ENCODE results near the gene ESRRB. TPM values are rescaled to one million over a fixed set of nuclear protein-coding genes. Genes with fewer than 3 reads are reported as not detected.
"Not testable (repeated sequence)": the region's sequence is repeated elsewhere in the genome, so short reads cannot be mapped to it uniquely, and the experiment has no call there.

ESRRB gene
- total RNA-seq, 2 experiments from 2014 or later: 0.47 TPM; not detected in 1

DNA sequence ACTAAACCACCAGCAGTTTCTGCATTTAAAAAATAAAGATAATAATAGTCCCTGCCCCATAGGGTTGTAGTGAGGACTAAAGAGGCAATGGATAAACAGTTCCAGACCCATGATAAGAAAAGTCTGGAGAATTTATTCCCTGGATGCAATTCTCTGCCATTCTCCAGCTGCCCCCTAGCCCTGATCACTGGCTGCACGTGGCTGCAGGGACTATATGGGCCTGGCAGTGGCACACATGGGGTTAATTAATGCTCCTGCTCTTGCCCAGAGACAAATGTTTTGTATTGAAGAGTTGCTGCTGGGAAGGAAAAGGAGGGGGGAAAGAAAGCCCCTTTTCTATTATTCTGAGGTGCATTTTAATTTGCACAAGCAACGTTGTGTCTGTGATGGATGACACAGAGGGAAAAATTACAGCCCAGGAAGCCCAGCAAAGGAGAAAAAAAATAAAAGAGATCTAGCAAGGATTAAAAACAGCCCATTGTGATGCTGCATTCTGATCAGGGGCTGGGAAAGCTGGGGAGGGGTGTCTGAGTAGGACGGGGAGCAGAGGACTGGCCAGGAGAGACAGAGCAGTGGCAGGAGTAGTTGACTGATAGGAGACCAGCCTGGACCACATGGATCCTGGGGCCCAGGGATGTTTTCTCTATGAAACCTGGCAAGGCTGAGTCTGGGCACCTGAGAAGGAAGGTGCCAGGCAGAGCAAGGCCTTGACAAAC, 149.3 kb downstream of the ESRRB start:
- Histone ChIP-seq H3K36me3 (ENCODE audit: insufficient read depth, low read length) (no peaks in the 10 kb centered on the region), H3K9me3 (ENCODE audit: low read length) (no peaks in the 10 kb centered on the region), H3K4me3 (ENCODE audit: low read depth, low read length, poor library complexity, severe bottlenecking) (no peak overlapping the region), H3K4me2 (ENCODE audit: low read length) (no peak overlapping the region), H4K20me1 (ENCODE audit: insufficient read depth, low read length) (no peaks in the 10 kb centered on the region), H3K27ac (ENCODE audit: low read depth, low read length, poor library complexity, severe bottlenecking) (no peak overlapping the region), H3K79me2 (ENCODE audit: insufficient read depth, low read depth, low read length) (no peaks in the 10 kb centered on the region), H3K9me2 (ENCODE audit: insufficient read depth, low read length) (no peaks in the 10 kb centered on the region), H2AFZ (ENCODE audit: low read length) (no peak overlapping the region), H3K4me1 (ENCODE audit: insufficient read depth, low read length, poor library complexity, severe bottlenecking) (no peaks in the 10 kb centered on the region)
- TF ChIP-seq EZH2phosphoT487 (IDR thresholded peaks at IDR 0.05; ENCODE audit: borderline replicate concordance, low read depth, low read length): no peak
- TF ChIP-seq, protein P1, sequence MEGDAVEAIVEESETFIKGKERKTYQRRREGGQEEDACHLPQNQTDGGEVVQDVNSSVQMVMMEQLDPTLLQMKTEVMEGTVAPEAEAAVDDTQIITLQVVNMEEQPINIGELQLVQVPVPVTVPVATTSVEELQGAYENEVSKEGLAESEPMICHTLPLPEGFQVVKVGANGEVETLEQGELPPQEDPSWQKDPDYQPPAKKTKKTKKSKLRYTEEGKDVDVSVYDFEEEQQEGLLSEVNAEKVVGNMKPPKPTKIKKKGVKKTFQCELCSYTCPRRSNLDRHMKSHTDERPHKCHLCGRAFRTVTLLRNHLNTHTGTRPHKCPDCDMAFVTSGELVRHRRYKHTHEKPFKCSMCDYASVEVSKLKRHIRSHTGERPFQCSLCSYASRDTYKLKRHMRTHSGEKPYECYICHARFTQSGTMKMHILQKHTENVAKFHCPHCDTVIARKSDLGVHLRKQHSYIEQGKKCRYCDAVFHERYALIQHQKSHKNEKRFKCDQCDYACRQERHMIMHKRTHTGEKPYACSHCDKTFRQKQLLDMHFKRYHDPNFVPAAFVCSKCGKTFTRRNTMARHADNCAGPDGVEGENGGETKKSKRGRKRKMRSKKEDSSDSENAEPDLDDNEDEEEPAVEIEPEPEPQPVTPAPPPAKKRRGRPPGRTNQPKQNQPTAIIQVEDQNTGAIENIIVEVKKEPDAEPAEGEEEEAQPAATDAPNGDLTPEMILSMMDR (conservative IDR thresholded peaks at IDR 0.05; ENCODE audit: low read length): no peak
- CTCF ChIA-PET (ENCODE audit: unreplicated experiment): no interaction called here
- intact Hi-C loops (cut with micrococcal nuclease; ENCODE audit: unreplicated experiment): no loop called here
- BruUV-seq (replicated peaks): no TSS peak
- DNase-seq (ENCODE audit: low spot score): no peak
- POLR2A ChIA-PET: no interaction called here

DNA sequence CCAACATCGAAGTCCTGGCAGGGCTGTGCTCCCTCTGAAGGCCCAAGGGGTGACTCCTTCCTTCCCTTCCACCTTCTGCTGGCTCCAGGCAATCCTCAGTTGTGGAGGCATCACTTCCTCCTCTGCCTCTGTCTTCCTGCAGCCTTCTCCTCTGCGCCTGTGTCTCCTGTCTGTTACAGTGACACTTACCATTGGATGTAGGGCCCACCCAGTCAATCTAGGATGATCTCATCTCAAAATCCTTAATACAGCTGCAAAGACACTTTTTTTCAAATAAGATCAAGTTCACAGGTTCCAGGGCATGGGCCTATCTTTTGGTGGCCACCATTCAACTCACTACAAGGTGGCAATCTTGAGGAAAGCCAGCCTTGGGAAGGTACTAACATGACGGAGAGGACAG, 155.1 kb downstream of the ESRRB start:
- POLR2A ChIA-PET: no interaction called here
- CTCF ChIA-PET (ENCODE audit: unreplicated experiment): no interaction called here
- intact Hi-C loops (cut with micrococcal nuclease; ENCODE audit: unreplicated experiment): no loop called here
- Histone ChIP-seq H3K9me3 (ENCODE audit: low read length) (no peaks in the 10 kb centered on the region), H3K27ac (ENCODE audit: low read depth, low read length, poor library complexity, severe bottlenecking) (no peak overlapping the region), H3K79me2 (ENCODE audit: insufficient read depth, low read depth, low read length) (no peaks in the 10 kb centered on the region), H3K36me3 (ENCODE audit: insufficient read depth, low read length) (no peaks in the 10 kb centered on the region), H4K20me1 (ENCODE audit: insufficient read depth, low read length) (no peaks in the 10 kb centered on the region), H2AFZ (ENCODE audit: low read length) (no peak overlapping the region), H3K4me1 (ENCODE audit: insufficient read depth, low read length, poor library complexity, severe bottlenecking) (no peaks in the 10 kb centered on the region), H3K9me2 (ENCODE audit: insufficient read depth, low read length) (no peaks in the 10 kb centered on the region), H3K4me2 (ENCODE audit: low read length) (no peak overlapping the region), H3K4me3 (ENCODE audit: low read depth, low read length, poor library complexity, severe bottlenecking) (no peak overlapping the region)
- no peak for DNase-seq (ENCODE audit: low spot score)
- BruUV-seq (replicated peaks): no TSS peak
- TF ChIP-seq, protein P1 (conservative IDR thresholded peaks at IDR 0.05; ENCODE audit: low read length): no peak
- no peak for TF ChIP-seq EZH2phosphoT487 (IDR thresholded peaks at IDR 0.05; ENCODE audit: borderline replicate concordance, low read depth, low read length)

DNA sequence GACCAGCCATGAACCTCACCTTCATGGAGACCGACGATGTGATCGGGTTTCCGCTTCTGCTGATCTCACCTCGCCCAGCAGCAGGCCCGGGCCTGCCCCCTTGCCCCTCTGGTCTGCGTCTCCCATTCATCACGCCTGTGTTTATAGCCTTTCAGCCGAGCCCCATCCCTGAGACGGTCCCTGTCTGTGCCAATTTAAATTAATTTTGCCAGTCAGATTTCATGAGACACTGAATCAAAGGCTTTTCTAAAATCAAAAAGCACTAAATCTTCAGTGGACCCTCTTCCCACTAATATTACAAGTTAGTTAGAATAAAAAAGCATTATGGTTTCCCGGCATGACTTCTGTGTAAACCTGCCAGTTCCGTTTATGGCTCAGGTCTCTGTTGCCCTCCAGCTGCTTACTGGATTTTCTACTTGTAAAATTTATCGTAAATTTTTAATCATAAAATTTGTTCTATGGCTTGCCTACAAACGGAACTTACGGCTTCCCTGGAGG, 155.9 kb downstream of the ESRRB start:
- ChIA-PET POLR2A (no interaction called here), CTCF (ENCODE audit: unreplicated experiment) (no interaction called here)
- intact Hi-C loops (cut with micrococcal nuclease; ENCODE audit: unreplicated experiment): no loop called here
- TF ChIP-seq, protein P1 (conservative IDR thresholded peaks at IDR 0.05; ENCODE audit: low read length): no peak
- TF ChIP-seq EZH2phosphoT487 (IDR thresholded peaks at IDR 0.05; ENCODE audit: borderline replicate concordance, low read depth, low read length): no peak
- no TSS peak for BruUV-seq (replicated peaks)
- H3K4me2 ChIP-seq (ENCODE audit: low read length): no peak overlapping the region
- no peaks in the 10 kb centered on the region for H3K9me3 ChIP-seq (ENCODE audit: low read length)
- H2AFZ ChIP-seq (ENCODE audit: low read length): no peak overlapping the region
- H3K9me2 ChIP-seq (ENCODE audit: insufficient read depth, low read length): no peaks in the 10 kb centered on the region
- DNase-seq (ENCODE audit: low spot score): no peak
- no peaks in the 10 kb centered on the region for H3K36me3 ChIP-seq (ENCODE audit: insufficient read depth, low read length)
- no peaks in the 10 kb centered on the region for H3K79me2 ChIP-seq (ENCODE audit: insufficient read depth, low read depth, low read length)
- no peaks in the 10 kb centered on the region for H3K4me1 ChIP-seq (ENCODE audit: insufficient read depth, low read length, poor library complexity, severe bottlenecking)
- no peaks in the 10 kb centered on the region for H4K20me1 ChIP-seq (ENCODE audit: insufficient read depth, low read length)
- no peak overlapping the region for H3K27ac ChIP-seq (ENCODE audit: low read depth, low read length, poor library complexity, severe bottlenecking)
- H3K4me3 ChIP-seq (ENCODE audit: low read depth, low read length, poor library complexity, severe bottlenecking): no peak overlapping the region

DNA sequence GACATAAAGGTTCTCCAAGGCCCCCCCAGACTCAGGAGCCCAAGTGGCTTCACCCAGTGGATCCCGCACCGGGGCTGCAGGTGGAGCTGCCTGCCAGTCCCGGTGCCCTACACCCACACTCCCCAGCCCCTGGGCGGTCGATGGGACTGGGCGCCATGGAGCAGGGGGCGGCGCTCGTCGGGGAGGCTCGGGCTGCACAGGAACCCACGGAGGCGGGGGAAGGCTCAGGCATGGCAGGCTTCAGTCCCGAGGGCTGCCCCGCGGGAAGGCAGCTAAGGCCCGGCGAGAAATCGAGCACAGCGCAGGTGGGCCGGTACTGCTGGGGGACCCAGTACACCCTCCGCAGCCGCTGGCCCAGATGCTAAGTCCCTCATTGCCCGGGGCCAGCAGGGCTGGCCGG, 160.7 kb downstream of the ESRRB start:
- CTCF ChIA-PET (ENCODE audit: unreplicated experiment): interaction anchor here (0.6 kb wide), 1 partner anchor 32 kb away, joined by 3 read pairs; no protein-coding TSS in a partner anchor
- H3K9me2 ChIP-seq (ENCODE audit: insufficient read depth, low read length); H3K4me3 ChIP-seq (ENCODE audit: low read depth, low read length, poor library complexity, severe bottlenecking); H4K20me1 ChIP-seq (ENCODE audit: insufficient read depth, low read length); POLR2A ChIA-PET; BruUV-seq (replicated peaks); DNase-seq (ENCODE audit: low spot score); intact Hi-C loops (cut with micrococcal nuclease; ENCODE audit: unreplicated experiment); H3K4me1 ChIP-seq (ENCODE audit: insufficient read depth, low read length, poor library complexity, severe bottlenecking); H3K4me2 ChIP-seq (ENCODE audit: low read length); H3K27ac ChIP-seq (ENCODE audit: low read depth, low read length, poor library complexity, severe bottlenecking); H2AFZ ChIP-seq (ENCODE audit: low read length); H3K79me2 ChIP-seq (ENCODE audit: insufficient read depth, low read depth, low read length); H3K36me3 ChIP-seq (ENCODE audit: insufficient read depth, low read length); H3K9me3 ChIP-seq (ENCODE audit: low read length): not testable (repeated sequence)
